ENCODE data around the gene PARD3B.

PARD3B gene

DNA sequence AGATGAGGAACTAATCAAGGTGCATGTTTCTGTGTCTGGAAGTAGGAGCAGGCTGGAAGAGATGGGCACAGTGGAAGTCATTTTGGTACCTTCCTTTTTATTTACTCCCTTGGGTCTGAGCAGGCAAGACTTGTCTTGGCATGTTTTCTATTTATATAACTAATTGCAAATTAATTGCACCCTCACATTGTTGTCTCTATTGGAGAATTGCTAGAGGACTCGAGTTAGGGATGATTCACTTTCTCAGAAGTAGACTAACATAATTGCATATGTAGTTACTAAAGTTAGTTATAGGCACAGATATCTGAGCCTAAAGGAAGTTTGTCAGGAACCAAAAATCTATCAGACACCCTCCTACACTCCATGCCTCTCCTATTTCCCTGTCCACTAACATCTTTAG, 1044.2 kb downstream of the PARD3B start:
- H2AFZ ChIP-seq (ENCODE audit: low read depth, low read length), result no peak overlapping the region
- H3K27me3 ChIP-seq (ENCODE audit: insufficient read depth, low read length, poor library complexity), result no peaks in the 10 kb centered on the region
- no peaks in the 10 kb centered on the region for H3K4me1 ChIP-seq (ENCODE audit: insufficient read depth, low read length)
- ATAC-seq (ENCODE audit: insufficient read depth, low read depth) (no peak), DNase-seq (no peak)
- no peak for TF ChIP-seq EZH2 (IDR thresholded peaks at IDR 0.05; ENCODE audit: borderline replicate concordance, low read depth, low read length, severe bottlenecking)
- TF ChIP-seq, protein P1, sequence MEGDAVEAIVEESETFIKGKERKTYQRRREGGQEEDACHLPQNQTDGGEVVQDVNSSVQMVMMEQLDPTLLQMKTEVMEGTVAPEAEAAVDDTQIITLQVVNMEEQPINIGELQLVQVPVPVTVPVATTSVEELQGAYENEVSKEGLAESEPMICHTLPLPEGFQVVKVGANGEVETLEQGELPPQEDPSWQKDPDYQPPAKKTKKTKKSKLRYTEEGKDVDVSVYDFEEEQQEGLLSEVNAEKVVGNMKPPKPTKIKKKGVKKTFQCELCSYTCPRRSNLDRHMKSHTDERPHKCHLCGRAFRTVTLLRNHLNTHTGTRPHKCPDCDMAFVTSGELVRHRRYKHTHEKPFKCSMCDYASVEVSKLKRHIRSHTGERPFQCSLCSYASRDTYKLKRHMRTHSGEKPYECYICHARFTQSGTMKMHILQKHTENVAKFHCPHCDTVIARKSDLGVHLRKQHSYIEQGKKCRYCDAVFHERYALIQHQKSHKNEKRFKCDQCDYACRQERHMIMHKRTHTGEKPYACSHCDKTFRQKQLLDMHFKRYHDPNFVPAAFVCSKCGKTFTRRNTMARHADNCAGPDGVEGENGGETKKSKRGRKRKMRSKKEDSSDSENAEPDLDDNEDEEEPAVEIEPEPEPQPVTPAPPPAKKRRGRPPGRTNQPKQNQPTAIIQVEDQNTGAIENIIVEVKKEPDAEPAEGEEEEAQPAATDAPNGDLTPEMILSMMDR (IDR thresholded peaks at IDR 0.05; ENCODE audit: borderline replicate concordance, extremely low read depth, low read length, poor library complexity, severe bottlenecking), result no peak
- no peaks in the 10 kb centered on the region for H3K9me3 ChIP-seq (ENCODE audit: insufficient read depth, low read length, severe bottlenecking)
- H3K4me3 ChIP-seq (ENCODE audit: low read depth in 1 of 2, low read length in 2 of 2), result no peak overlapping the region
- H3K9ac ChIP-seq (ENCODE audit: low read depth, low read length), result no peak overlapping the region
- H3K79me2 ChIP-seq (ENCODE audit: insufficient read depth, low read length), result no peaks in the 10 kb centered on the region
- no peaks in the 10 kb centered on the region for H4K20me1 ChIP-seq (ENCODE audit: insufficient read depth, low read length)
- no peaks in the 10 kb centered on the region for H3K36me3 ChIP-seq (ENCODE audit: insufficient read depth, low read length)
- H3K27ac ChIP-seq (ENCODE audit: low read length), result no peak overlapping the region
- H3K4me2 ChIP-seq (ENCODE audit: insufficient read depth, low read length), result no peak overlapping the region

DNA sequence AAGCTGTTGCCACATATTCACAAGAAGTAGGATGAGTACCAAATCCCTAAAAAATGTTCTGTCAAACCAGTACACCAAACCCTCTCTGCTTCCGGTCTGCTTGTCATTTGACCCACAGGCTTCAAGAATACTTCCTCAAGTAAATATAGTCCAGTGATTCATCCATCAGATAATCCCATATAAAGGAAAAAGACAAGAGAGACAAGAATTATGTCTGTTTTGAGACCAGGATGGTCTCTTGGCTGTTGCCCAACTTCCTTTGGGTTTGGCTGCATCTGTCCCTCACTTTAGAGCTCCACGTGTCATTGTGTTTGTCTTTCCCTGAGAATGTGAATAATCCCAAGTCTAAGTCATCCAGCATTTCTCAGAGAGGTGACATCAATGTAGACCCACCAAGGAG, 1045.5 kb downstream of the PARD3B start:
- Histone ChIP-seq H3K4me1 (ENCODE audit: insufficient read depth, low read length) (no peaks in the 10 kb centered on the region), H3K27me3 (ENCODE audit: insufficient read depth, low read length, poor library complexity) (no peaks in the 10 kb centered on the region), H3K4me3 (ENCODE audit: low read depth in 1 of 2, low read length in 2 of 2) (no peak overlapping the region), H2AFZ (ENCODE audit: low read depth, low read length) (no peak overlapping the region), H3K9ac (ENCODE audit: low read depth, low read length) (no peak overlapping the region), H3K4me2 (ENCODE audit: insufficient read depth, low read length) (no peak overlapping the region), H3K36me3 (ENCODE audit: insufficient read depth, low read length) (no peaks in the 10 kb centered on the region), H3K27ac (ENCODE audit: low read length) (no peak overlapping the region), H3K79me2 (ENCODE audit: insufficient read depth, low read length) (no peaks in the 10 kb centered on the region), H3K9me3 (ENCODE audit: insufficient read depth, low read length, severe bottlenecking) (no peaks in the 10 kb centered on the region), H4K20me1 (ENCODE audit: insufficient read depth, low read length) (no peaks in the 10 kb centered on the region)
- TF ChIP-seq, protein P1 (IDR thresholded peaks at IDR 0.05; ENCODE audit: borderline replicate concordance, extremely low read depth, low read length, poor library complexity, severe bottlenecking), result no peak
- TF ChIP-seq EZH2 (IDR thresholded peaks at IDR 0.05; ENCODE audit: borderline replicate concordance, low read depth, low read length, severe bottlenecking), result no peak
- no peak for ATAC-seq (ENCODE audit: insufficient read depth, low read depth)
- no peak for DNase-seq

DNA sequence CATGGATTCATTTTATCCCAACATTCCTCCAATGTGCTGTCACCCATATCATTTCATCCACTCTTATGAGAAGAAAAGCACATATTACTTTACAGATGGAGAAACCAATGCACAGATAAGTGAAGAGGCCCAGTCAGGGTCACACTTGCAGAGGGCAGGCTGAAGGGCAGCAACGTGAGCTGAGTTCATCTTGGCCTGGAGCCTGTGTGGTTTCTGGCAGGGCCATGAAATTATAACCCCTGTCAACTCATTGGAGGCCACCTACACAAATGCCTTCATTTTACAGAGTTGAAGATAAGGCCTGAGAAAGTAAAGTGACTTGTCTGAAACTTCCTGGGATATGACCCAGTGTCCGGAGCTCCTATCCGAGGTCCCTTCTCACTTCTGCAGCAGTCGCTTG, 1048.6 kb downstream of the PARD3B start:
- Histone ChIP-seq H3K4me3 (ENCODE audit: low read depth in 1 of 2, low read length in 2 of 2) (no peak overlapping the region), H3K9ac (ENCODE audit: low read depth, low read length) (no peak overlapping the region), H4K20me1 (ENCODE audit: insufficient read depth, low read length) (no peaks in the 10 kb centered on the region), H3K9me3 (ENCODE audit: insufficient read depth, low read length, severe bottlenecking) (no peaks in the 10 kb centered on the region), H3K27ac (ENCODE audit: low read length) (no peak overlapping the region), H3K36me3 (ENCODE audit: insufficient read depth, low read length) (no peaks in the 10 kb centered on the region), H3K4me2 (ENCODE audit: insufficient read depth, low read length) (no peak overlapping the region), H3K4me1 (ENCODE audit: insufficient read depth, low read length) (no peaks in the 10 kb centered on the region), H2AFZ (ENCODE audit: low read depth, low read length) (no peak overlapping the region), H3K79me2 (ENCODE audit: insufficient read depth, low read length) (no peaks in the 10 kb centered on the region), H3K27me3 (ENCODE audit: insufficient read depth, low read length, poor library complexity) (no peaks in the 10 kb centered on the region)
- ATAC-seq (ENCODE audit: insufficient read depth, low read depth) (no peak), DNase-seq (no peak)
- TF ChIP-seq EZH2 (IDR thresholded peaks at IDR 0.05; ENCODE audit: borderline replicate concordance, low read depth, low read length, severe bottlenecking), result no peak
- TF ChIP-seq, protein P1 (IDR thresholded peaks at IDR 0.05; ENCODE audit: borderline replicate concordance, extremely low read depth, low read length, poor library complexity, severe bottlenecking), result no peak

DNA sequence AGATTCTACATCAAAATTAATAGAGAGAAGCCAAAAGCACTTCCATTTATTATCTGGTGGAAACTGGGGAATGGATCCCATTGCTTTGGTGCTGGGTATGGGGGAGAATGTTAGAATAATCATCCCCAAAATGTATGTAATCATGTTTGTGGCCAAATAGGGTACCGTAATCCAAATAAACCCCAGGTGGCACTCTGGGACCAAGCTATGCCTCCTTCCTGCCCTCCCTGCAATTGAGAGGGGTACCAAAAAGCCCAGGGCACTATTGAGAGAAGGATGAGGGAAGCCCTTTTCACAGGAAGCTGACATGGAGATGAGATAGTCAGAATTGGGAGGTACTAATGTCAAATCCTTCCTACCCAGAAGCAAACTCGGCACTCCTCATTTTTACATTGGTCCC, 1051.3 kb downstream of the PARD3B start:
- Histone ChIP-seq H3K27ac (ENCODE audit: low read length) (no peak overlapping the region), H3K4me3 (ENCODE audit: low read depth in 1 of 2, low read length in 2 of 2) (no peak overlapping the region), H3K79me2 (ENCODE audit: insufficient read depth, low read length) (no peaks in the 10 kb centered on the region), H3K4me2 (ENCODE audit: insufficient read depth, low read length) (no peak overlapping the region), H3K9me3 (ENCODE audit: insufficient read depth, low read length, severe bottlenecking) (no peaks in the 10 kb centered on the region), H4K20me1 (ENCODE audit: insufficient read depth, low read length) (no peaks in the 10 kb centered on the region), H3K9ac (ENCODE audit: low read depth, low read length) (no peak overlapping the region), H3K36me3 (ENCODE audit: insufficient read depth, low read length) (no peaks in the 10 kb centered on the region), H3K27me3 (ENCODE audit: insufficient read depth, low read length, poor library complexity) (no peaks in the 10 kb centered on the region), H2AFZ (ENCODE audit: low read depth, low read length) (no peak overlapping the region), H3K4me1 (ENCODE audit: insufficient read depth, low read length) (no peaks in the 10 kb centered on the region)
- DNase-seq, result no peak
- TF ChIP-seq EZH2 (IDR thresholded peaks at IDR 0.05; ENCODE audit: borderline replicate concordance, low read depth, low read length, severe bottlenecking), result no peak
- TF ChIP-seq, protein P1 (IDR thresholded peaks at IDR 0.05; ENCODE audit: borderline replicate concordance, extremely low read depth, low read length, poor library complexity, severe bottlenecking), result no peak
- no peak for ATAC-seq (ENCODE audit: insufficient read depth, low read depth)

Data from DND-41 (cell line).